Neuron (in vitro differentiated cells): ENCODE measurements around the gene PPIE.

Experiments used
- H2AFZ ChIP-seq: one replicate; pipeline ENCODE4 v1.6.1; 2013; ENCODE audit warnings: low read depth, mild to moderate bottlenecking, inconsistent platforms, low read length, moderate library complexity
- H3K27me3 ChIP-seq: one replicate; pipeline ENCODE4 v1.6.1; 2013; ENCODE audit warnings: low read length; ENCODE audit not compliant: insufficient read depth
- H3K36me3 ChIP-seq: one replicate; pipeline ENCODE4 v1.6.1; 2013; ENCODE audit warnings: low read length; ENCODE audit not compliant: insufficient read depth
- H3K4me1 ChIP-seq: one replicate; pipeline ENCODE4 v1.6.1; 2013; ENCODE audit warnings: low read length; ENCODE audit not compliant: insufficient read depth
- H3K4me3 ChIP-seq: 2 replicates; pipeline ENCODE4 v1.5.1; 2013; ENCODE audit warnings: mild to moderate bottlenecking, low read length, moderate library complexity
- H3K9me3 ChIP-seq: one replicate; pipeline ENCODE4 v1.6.1; 2013; ENCODE audit warnings: low read length

PPIE gene

DNA sequence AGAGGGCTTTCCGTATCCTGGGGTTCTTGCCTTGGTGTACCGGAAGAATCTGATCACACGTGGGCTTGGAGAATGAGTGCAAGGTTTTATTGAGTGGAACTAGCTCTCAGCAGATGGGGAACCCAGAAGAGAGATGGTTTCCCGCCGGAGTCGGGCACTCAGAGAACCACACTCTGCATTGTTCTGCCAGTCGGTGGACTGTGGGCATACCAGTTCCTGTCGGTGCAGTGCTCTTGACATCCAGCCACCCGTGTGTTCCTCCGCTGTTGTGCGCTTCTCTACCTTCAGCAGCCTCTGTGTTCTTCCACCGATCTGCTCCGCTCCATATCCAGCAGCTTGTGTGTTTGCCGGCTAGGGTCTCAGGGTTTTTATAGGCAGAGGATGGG is 10.8 kb upstream of the PPIE start:
- Histone ChIP-seq H3K4me1 (no peaks in the 10 kb centered on the region), H3K4me3 (no peak overlapping the region), H3K36me3 (no peaks in the 10 kb centered on the region), H3K9me3 (peaks cover 4% of the 10 kb centered on the region), H3K27me3 (peaks cover 36% of the 10 kb centered on the region), H2AFZ (no peak overlapping the region)

GRCh38 chr1:39729030-39729429 is 9.7 kb upstream of the PPIE start:
- no peak overlapping the region for H3K4me3 ChIP-seq
- H3K27me3 ChIP-seq = peaks cover 41% of the 10 kb centered on the region
- no peaks in the 10 kb centered on the region for H3K36me3 ChIP-seq
- no peak overlapping the region for H2AFZ ChIP-seq
- peaks cover 4% of the 10 kb centered on the region for H3K9me3 ChIP-seq
- no peaks in the 10 kb centered on the region for H3K4me1 ChIP-seq

- no peak overlapping the region for H2AFZ ChIP-seq
- no peaks in the 10 kb centered on the region for H3K4me1 ChIP-seq
- peaks cover 4% of the 10 kb centered on the region for H3K9me3 ChIP-seq
- no peaks in the 10 kb centered on the region for H3K36me3 ChIP-seq
- no peak overlapping the region for H3K4me3 ChIP-seq
- peaks cover 41% of the 10 kb centered on the region for H3K27me3 ChIP-seq
These were observed 8.8 kb upstream of the PPIE start for GRCh38 chr1:39729842-39730241.

GRCh38 chr1:39732730-39733129 is 6.0 kb upstream of the PPIE start:
- Histone ChIP-seq H3K36me3 (no peaks in the 10 kb centered on the region), H3K4me3 (no peak overlapping the region), H3K9me3 (peaks cover 4% of the 10 kb centered on the region), H3K27me3 (peaks cover 33% of the 10 kb centered on the region), H3K4me1 (no peaks in the 10 kb centered on the region), H2AFZ (no peak overlapping the region)

DNA sequence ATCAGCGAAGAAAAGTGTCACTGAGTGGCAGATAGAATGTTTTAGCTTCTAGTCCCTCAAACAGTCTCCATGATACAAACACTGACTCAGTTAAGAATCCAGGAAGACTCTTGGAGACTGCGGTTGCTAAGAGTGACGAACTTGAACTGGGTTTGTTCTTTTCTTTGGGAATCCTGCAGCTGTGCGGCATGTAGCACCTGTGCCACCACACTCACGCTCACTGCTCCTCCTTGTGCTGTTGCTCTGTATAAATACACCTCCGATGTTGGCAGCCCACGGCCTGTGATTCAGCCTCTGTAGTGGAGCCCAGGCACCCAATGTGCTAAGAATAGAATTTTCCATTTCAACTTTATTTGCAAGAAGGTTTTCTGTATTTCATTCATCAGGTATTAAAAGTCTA is 5.5 kb upstream of the PPIE start:
- Histone ChIP-seq H2AFZ (no peak overlapping the region), H3K27me3 (peaks cover 29% of the 10 kb centered on the region), H3K4me1 (no peaks in the 10 kb centered on the region), H3K36me3 (no peaks in the 10 kb centered on the region), H3K9me3 (peaks cover 1% of the 10 kb centered on the region), H3K4me3 (no peak overlapping the region)

DNA sequence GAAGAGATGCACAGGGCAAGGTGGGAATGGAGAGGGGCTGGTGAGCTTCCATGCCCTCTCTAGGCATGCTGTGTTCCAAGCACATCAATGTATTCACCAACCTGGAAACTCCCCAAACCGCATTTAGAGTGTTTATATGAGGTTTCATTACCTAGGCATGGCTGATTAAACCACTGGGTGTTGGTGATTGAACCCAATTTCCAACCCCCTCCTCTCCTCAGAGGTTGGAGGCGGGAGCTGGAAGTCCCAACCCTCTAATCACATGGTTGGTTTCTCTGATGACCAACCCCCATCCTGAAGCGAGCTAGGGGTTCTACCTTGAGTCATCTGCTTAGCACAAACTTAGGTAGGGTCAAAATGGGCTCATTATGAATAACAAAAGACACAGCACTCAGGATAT is 3.0 kb upstream of the PPIE start:
- Histone ChIP-seq H2AFZ (no peak overlapping the region), H3K4me3 (no peak overlapping the region), H3K27me3 (peaks cover 14% of the 10 kb centered on the region)

GRCh38 chr1:39737546-39738169 is 1.0 kb upstream of the PPIE start:
- Histone ChIP-seq H3K9me3 (no peaks in the 10 kb centered on the region), H3K36me3 (peaks cover 24% of the 10 kb centered on the region), H2AFZ (no peak overlapping the region), H3K27me3 (peaks cover 13% of the 10 kb centered on the region), H3K4me1 (peaks cover 17% of the 10 kb centered on the region), H3K4me3 (no peak overlapping the region)

More for the DNA sequence above, 3.0 kb upstream of the PPIE start:
- Histone ChIP-seq H3K36me3 (peaks cover 6% of the 10 kb centered on the region), H3K9me3 (no peaks in the 10 kb centered on the region), H3K4me1 (peaks cover 16% of the 10 kb centered on the region)

GRCh38 chr1:39745016-39745670 is 6.5 kb downstream of the PPIE start:
- Histone ChIP-seq H3K4me1 (peaks cover 7% of the 10 kb centered on the region), H3K27me3 (no peaks in the 10 kb centered on the region), H3K9me3 (no peaks in the 10 kb centered on the region), H2AFZ (no peak overlapping the region), H3K4me3 (no peak overlapping the region), H3K36me3 (peaks cover 92% of the 10 kb centered on the region)

DNA sequence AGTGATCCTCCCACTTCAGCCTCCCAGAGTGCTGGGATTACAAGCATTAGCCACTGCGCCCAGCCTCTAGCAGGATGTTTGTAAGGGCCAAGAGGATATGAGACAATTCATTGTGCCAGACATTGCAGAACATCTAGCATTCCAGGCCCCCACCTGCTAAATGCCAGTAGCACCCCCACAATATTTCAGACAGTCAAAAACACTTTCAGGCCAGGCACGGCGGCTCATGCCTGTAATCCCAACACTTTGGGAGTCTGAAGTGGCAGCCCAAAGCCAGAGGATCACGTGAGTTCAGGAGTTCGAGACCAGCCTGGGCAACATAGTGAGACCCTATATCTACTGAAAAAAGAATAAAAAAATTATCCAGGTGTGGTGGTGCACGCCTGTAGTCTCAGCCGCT is 12.9 kb downstream of the PPIE start:
- Histone ChIP-seq H3K36me3 (peaks cover 89% of the 10 kb centered on the region), H3K4me1 (no peaks in the 10 kb centered on the region), H3K9me3 (no peaks in the 10 kb centered on the region), H3K27me3 (no peaks in the 10 kb centered on the region), H3K4me3 (no peak overlapping the region), H2AFZ (no peak overlapping the region)

DNA sequence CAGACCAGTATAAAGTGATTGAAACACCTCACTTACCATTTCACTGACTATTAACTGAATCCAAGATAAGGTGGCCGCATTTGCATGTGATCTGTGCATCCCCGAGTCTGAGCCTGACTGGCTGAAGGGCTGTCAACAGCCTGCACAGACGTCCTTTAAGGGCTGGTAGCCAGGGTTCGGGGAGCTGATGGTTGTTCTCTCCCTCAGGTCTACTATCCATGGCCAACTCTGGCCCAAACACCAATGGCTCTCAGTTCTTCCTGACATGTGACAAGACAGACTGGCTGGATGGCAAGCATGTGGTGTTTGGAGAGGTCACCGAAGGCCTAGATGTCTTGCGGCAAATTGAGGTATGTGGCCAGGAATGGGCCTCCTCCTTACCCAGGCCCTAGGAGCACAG is 14.0 kb downstream of the PPIE start:
- Histone ChIP-seq H3K4me1 (no peaks in the 10 kb centered on the region), H3K36me3 (peaks cover 92% of the 10 kb centered on the region)

DNA sequence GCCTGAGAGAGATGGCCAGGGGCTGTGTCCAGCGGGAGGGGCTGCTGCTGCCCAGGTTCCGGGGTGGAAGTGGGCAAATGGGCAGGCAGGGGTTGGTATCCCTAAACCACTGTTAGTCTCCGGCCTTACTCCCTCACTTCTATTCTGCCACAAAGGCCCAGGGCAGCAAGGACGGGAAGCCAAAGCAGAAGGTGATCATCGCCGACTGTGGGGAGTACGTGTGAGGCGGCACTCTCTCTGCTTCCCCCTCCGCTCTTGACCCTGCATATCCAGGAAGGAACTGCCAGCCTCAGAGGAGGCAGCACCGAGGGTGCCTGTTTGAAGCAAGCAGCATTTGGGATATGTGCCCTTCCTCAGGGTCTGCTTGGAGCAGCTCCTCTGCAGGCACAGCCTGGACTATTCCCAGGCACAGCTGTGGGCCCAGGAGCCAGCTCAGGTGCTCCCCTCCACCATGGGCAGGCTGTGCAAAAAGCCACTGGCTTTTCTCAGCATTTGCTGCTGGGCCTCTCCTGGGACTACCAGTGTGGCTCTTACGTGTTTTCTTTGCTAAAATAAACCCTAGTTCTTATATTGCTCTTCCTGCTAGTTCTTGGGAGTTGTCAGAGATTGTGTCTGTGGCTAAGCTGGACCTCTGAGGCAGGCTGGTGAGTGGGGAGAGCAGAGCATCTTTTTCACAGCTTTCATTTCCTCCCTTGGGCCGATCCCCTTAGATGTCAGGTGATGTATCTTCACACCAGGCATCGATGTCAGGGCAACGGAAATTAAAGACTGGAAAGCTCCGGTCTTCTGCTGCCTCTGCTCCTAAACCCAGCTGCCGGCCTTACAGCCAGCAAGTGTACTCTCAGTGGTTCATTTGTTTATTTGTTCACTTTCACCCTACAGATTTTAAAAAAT is 14.7 kb downstream of the PPIE start:
- Histone ChIP-seq H3K36me3 (peaks cover 92% of the 10 kb centered on the region), H2AFZ (no peak overlapping the region), H3K9me3 (no peaks in the 10 kb centered on the region), H3K27me3 (no peaks in the 10 kb centered on the region), H3K4me1 (no peaks in the 10 kb centered on the region), H3K4me3 (no peak overlapping the region)

More for the DNA sequence above, 14.0 kb downstream of the PPIE start:
- no peaks in the 10 kb centered on the region for H3K27me3 ChIP-seq
- no peaks in the 10 kb centered on the region for H3K9me3 ChIP-seq
- no peak overlapping the region for H3K4me3 ChIP-seq
- no peak overlapping the region for H2AFZ ChIP-seq

GRCh38 chr1:39754026-39754570 is 15.4 kb downstream of the PPIE start:
- no peaks in the 10 kb centered on the region for H3K4me1 ChIP-seq
- no peaks in the 10 kb centered on the region for H3K27me3 ChIP-seq
- H3K36me3 ChIP-seq = peaks cover 88% of the 10 kb centered on the region
- H3K9me3 ChIP-seq = no peaks in the 10 kb centered on the region
- no peak overlapping the region for H3K4me3 ChIP-seq
- H2AFZ ChIP-seq = no peak overlapping the region

DNA sequence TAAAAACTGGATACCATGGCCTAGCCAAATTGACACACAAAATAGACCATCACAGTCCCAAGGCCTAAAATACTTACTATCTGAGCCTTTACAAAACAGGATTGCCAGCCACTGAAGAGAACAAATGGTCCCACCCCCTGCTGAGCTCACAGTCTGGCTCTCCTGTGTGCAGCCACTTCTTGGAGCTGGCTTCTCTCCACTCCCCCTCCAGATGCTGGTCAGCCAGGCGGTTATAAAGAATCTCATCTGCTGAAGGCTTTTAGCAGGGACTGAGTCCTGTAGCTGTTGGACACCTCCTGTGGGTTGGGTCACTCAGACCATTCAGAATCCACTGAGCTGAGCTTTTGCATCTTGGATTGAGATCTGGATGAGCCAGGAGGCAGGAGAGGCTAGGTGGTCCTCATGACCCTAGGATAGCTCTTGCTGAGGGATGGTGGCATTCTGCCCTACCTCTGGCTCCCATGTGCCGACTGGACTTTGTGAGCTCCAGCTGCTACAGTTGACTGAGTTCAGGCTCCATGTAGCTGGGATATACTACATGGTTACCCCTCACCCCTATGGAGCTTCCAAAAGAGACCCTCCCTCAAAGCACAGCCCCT is 16.3 kb downstream of the PPIE start:
- H3K36me3 ChIP-seq = peaks cover 84% of the 10 kb centered on the region

More for the DNA sequence above, 16.3 kb downstream of the PPIE start:
- Histone ChIP-seq H3K9me3 (no peaks in the 10 kb centered on the region), H2AFZ (no peak overlapping the region), H3K27me3 (no peaks in the 10 kb centered on the region), H3K4me1 (no peaks in the 10 kb centered on the region), H3K4me3 (no peak overlapping the region)
